NCI-H446 treated with DMSO at 0.1 percent for 48 hours (cell line): ENCODE measurements around the gene OTUD5.

Experiments
- DNase-seq: peaks from one replicate; lab custom pipeline; 2025; lab: John Stamatoyannopoulos, UW

The OTUD5 gene

GRCh38 chrX:48911412-48912182, 45.8 kb downstream of the OTUD5 start, which contains the start of gene SLC35A2:
SLC35A2 (minus strand) TSS chrX:48911646; CDS start chrX:48911636, 10 bp downstream.
- peak; percentile 11 for DNase-seq

GRCh38 chrX:48910926-48911411, 46.4 kb downstream of the OTUD5 start:
- DNase-seq: no peak

- no peak for DNase-seq
Measured at GRCh38 chrX:48909703-48910294, 47.6 kb downstream of the OTUD5 start.

- DNase-seq: no peak
Measured at GRCh38 chrX:48908600-48908999, 48.8 kb downstream of the OTUD5 start.

GRCh38 chrX:48905090-48905790, 52.2 kb downstream of the OTUD5 start:
- no peak for DNase-seq

- DNase-seq: no peak
Measured at GRCh38 chrX:48904626-48905025, 52.8 kb downstream of the OTUD5 start.

- no peak for DNase-seq
Measured at GRCh38 chrX:48904180-48904579, 53.2 kb downstream of the OTUD5 start.

- DNase-seq: no peak
Measured at GRCh38 chrX:48903290-48903689, 54.1 kb downstream of the OTUD5 start.

- DNase-seq: no peak
Measured at GRCh38 chrX:48902776-48903175, 54.6 kb downstream of the OTUD5 start.

- no peak for DNase-seq
Measured at GRCh38 chrX:48902135-48902534, 55.3 kb downstream of the OTUD5 start.

GRCh38 chrX:48901069-48901468, 56.3 kb downstream of the OTUD5 start:
- no peak for DNase-seq

- DNase-seq: no peak
Measured at GRCh38 chrX:48899078-48899410, 58.4 kb downstream of the OTUD5 start.

GRCh38 chrX:48897625-48898306, 59.6 kb downstream of the OTUD5 start, which contains the start of the genes PQBP1 and TIMM17B:
PQBP1 (plus strand) TSS chrX:48897930; CDS start chrX:48898510, 580 bp downstream.
TIMM17B (minus strand) TSS chrX:48897768; CDS start chrX:48897749, 19 bp downstream.
- DNase-seq: peak; percentile 94

GRCh38 chrX:48897157-48897624, 60.2 kb downstream of the OTUD5 start:
- DNase-seq: peak; percentile 58

- DNase-seq: no peak
Measured at GRCh38 chrX:48896611-48897011, 60.8 kb downstream of the OTUD5 start.

GRCh38 chrX:48894891-48895290, 62.5 kb downstream of the OTUD5 start:
- DNase-seq: no peak

GRCh38 chrX:48893556-48894348, 63.7 kb downstream of the OTUD5 start:
- DNase-seq: no peak

- no peak for DNase-seq
Measured at GRCh38 chrX:48892896-48893295, 64.5 kb downstream of the OTUD5 start.

- DNase-seq: peak; percentile 53
Measured at GRCh38 chrX:48891402-48892288, 65.8 kb downstream of the OTUD5 start.

GRCh38 chrX:48890934-48891401, 66.4 kb downstream of the OTUD5 start:
- no peak for DNase-seq
